HEK293 (cell line): ENCODE results near the gene PGBD4.
"Not testable (repeated sequence)": the region's sequence is repeated elsewhere in the genome, so short reads cannot be mapped to it uniquely, and the experiment has no call there.

Experiments
- SP3 ChIP-seq: fragments of 450-650 bp; formaldehyde crosslinking; IDR thresholded peaks from 2 replicates; pipeline ENCODE4 v1.5.1; 2016; ENCODE audit warnings: missing biosample characterization, missing genetic modification characterization
- YY1 ChIP-seq: fragments of 450-650 bp; formaldehyde crosslinking; IDR thresholded peaks from 2 replicates; pipeline ENCODE4 v1.5.1; 2018; ENCODE audit warnings: missing biosample characterization, missing genetic modification characterization
- ZBTB20 ChIP-seq: fragments of 450-650 bp; formaldehyde crosslinking; IDR thresholded peaks from 2 replicates; pipeline ENCODE4 v1.5.1; 2016; ENCODE audit warnings: missing biosample characterization, missing genetic modification characterization
- ZNF558 ChIP-seq: fragments of 450-650 bp; formaldehyde crosslinking; IDR thresholded peaks from 2 replicates; pipeline ENCODE4 v1.5.1; 2016; ENCODE audit warnings: missing biosample characterization, missing genetic modification characterization
- ZXDB ChIP-seq: fragments of 450-650 bp; formaldehyde crosslinking; IDR thresholded peaks from 2 replicates; pipeline ENCODE4 v1.5.1; 2016; ENCODE audit warnings: missing biosample characterization, missing genetic modification characterization
- TF ChIP-seq, protein P1 (sequence below): fragments of 450-650 bp; formaldehyde crosslinking; IDR thresholded peaks from 2 replicates; pipeline ENCODE4 v1.5.1; 2016; ENCODE audit warnings: missing biosample characterization, missing genetic modification characterization
- TF ChIP-seq, protein P2 (sequence below): fragments of 450-650 bp; formaldehyde crosslinking; IDR thresholded peaks from 2 replicates; pipeline ENCODE4 v1.5.1; 2016; ENCODE audit warnings: missing biosample characterization, missing genetic modification characterization

DNA sequence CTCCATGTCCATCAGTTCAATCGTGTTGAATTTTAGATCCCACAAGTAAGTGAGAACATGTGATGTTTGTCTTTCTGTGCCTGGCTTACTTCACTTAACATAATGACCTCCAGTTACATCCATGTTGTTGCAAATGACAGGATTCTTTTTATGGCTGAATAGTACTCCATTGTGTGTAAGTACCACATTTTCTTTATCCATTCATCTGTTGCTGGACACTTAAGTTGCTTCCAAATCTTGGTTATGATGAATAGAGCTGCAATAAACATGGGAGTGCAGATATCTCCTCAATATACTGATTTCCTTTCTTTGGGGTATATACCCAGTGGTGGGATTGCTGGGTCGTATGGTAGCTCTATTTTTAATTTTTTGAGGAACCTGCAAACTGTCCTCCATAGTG, 18.5 kb downstream of the PGBD4 start:
- TF ChIP-seq, protein P1, sequence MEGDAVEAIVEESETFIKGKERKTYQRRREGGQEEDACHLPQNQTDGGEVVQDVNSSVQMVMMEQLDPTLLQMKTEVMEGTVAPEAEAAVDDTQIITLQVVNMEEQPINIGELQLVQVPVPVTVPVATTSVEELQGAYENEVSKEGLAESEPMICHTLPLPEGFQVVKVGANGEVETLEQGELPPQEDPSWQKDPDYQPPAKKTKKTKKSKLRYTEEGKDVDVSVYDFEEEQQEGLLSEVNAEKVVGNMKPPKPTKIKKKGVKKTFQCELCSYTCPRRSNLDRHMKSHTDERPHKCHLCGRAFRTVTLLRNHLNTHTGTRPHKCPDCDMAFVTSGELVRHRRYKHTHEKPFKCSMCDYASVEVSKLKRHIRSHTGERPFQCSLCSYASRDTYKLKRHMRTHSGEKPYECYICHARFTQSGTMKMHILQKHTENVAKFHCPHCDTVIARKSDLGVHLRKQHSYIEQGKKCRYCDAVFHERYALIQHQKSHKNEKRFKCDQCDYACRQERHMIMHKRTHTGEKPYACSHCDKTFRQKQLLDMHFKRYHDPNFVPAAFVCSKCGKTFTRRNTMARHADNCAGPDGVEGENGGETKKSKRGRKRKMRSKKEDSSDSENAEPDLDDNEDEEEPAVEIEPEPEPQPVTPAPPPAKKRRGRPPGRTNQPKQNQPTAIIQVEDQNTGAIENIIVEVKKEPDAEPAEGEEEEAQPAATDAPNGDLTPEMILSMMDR (tag by site-specific recombination) = not testable (repeated sequence)
- TF ChIP-seq, protein P2, sequence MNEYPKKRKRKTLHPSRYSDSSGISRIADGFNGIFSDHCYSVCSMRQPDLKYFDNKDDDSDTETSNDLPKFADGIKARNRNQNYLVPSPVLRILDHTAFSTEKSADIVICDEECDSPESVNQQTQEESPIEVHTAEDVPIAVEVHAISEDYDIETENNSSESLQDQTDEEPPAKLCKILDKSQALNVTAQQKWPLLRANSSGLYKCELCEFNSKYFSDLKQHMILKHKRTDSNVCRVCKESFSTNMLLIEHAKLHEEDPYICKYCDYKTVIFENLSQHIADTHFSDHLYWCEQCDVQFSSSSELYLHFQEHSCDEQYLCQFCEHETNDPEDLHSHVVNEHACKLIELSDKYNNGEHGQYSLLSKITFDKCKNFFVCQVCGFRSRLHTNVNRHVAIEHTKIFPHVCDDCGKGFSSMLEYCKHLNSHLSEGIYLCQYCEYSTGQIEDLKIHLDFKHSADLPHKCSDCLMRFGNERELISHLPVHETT = not testable (repeated sequence)
- not testable (repeated sequence) for TF ChIP-seq ZBTB20; YY1 (tag by site-specific recombination); ZNF558 (tag by site-specific recombination); ZXDB (tag by site-specific recombination); SP3 (tag by site-specific recombination)
